ENCODE results near the gene TPST1. TPM values are rescaled to one million over a fixed set of nuclear protein-coding genes. Genes with fewer than 3 reads are reported as not detected.
"Not testable (repeated sequence)": the region's sequence is repeated elsewhere in the genome, so short reads cannot be mapped to it uniquely, and the experiment has no call there.

The TPST1 gene
- polyA plus RNA-seq, 1 donor (not counting 4 experiments of a cell fraction or from before 2014, with no cell fraction given), result 48.5 TPM

GRCh38 chr7:66227808-66228207, 22.7 kb downstream of the TPST1 start:
- Histone ChIP-seq H3K9me1 (ENCODE audit: control insufficient read depth, extremely low read depth, insufficient read depth, low read length) (no peaks in the 10 kb centered on the region), H3K4me2 (ENCODE audit: control insufficient read depth, extremely low read depth, insufficient read depth, low read depth, low read length) (no peak overlapping the region), H3K9me3 (ENCODE audit: control insufficient read depth, low read depth, low read length) (no peaks in the 10 kb centered on the region), H3K4me3 (ENCODE audit: control insufficient read depth in 2 of 3, extremely low read depth in 1 of 3, insufficient read depth in 2 of 3, low read depth in 1 of 3, low read length in 3 of 3) (no peak overlapping the region), H3K36me3 (ENCODE audit: control insufficient read depth in 2 of 2, extremely low read depth in 1 of 2, insufficient read depth in 2 of 2, low read length in 2 of 2) (no peaks in the 10 kb centered on the region), H3K27me3 (ENCODE audit: control insufficient read depth, extremely low read depth, insufficient read depth, low read length) (no peaks in the 10 kb centered on the region), H3K27ac (ENCODE audit: control insufficient read depth, insufficient read depth, low read length) (no peak overlapping the region), H3K9ac (ENCODE audit: control insufficient read depth, extremely low read depth, insufficient read depth, low read length) (no peak overlapping the region), H3K79me2 (ENCODE audit: control insufficient read depth, insufficient read depth, low read length) (peaks cover 11% of the 10 kb centered on the region), H2AFZ (ENCODE audit: control insufficient read depth, low read length) (no peak overlapping the region), H4K20me1 (ENCODE audit: control insufficient read depth, extremely low read depth, insufficient read depth, low read length) (no peaks in the 10 kb centered on the region), H3K4me1 (ENCODE audit: control insufficient read depth, extremely low read depth, insufficient read depth, low read length) (peaks cover 11% of the 10 kb centered on the region)
- TF ChIP-seq CTCF (optimal IDR thresholded peaks at IDR 0.05 in 1 of 3, IDR thresholded peaks at IDR 0.05 in 1 of 3, conservative IDR thresholded peaks at IDR 0.05 in 1 of 3; ENCODE audit: extremely low read depth in 1 of 3, insufficient read depth in 2 of 3, low read length in 3 of 3) (no peak), EZH2 (IDR thresholded peaks at IDR 0.05; ENCODE audit: low read length) (no peak)
- DNase-seq (ENCODE audit: low read depth, low spot score), result no peak
- dilution Hi-C loops (cut with MboI; ENCODE audit: extremely low pct_ligation_motif_present, low sequenced_read_pairs), result no loop called here
- no peak for FAIRE-seq

DNA sequence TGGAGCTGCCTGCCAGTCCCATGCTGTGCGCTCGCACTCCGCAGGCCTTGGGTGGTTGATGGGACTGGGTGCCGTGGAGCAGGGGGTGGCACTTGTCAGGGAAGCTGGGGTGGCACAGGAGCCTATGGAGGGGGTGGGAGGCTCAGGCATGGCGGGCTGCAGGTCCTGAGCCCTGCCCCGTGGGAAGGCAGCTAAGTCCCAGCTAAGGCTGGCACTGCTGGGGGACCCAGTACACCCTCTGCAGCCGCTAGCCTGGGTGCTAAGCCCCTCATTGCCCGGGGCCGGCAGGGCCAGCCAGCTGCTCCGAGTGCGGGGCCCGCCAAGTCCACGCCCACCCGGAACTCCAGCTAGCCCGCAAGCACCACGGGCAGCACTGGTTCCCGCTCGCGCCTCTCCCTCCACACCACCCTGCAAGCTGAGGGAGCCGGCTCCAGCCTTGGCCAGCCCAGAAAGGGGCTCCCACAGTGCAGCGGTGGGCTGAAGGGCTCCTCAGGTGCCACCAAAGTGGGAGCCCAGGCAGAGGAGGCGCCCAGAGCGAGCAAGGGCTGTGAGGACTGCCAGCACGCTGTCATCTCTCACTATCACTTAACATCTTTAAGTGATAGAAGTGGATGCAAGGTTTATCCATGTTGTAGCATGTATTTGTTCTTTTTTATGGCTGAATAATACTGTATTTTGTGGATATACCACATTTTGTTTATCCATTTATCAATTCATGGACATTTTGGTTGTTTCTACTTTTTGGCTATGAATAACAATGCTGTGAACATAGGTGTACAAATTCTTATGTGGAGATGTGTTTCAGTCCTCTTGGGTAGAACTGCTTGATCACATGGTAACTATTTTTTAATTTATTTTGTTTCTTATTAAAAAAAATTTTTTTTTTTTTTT, 26.4 kb downstream of the TPST1 start:
- H3K4me1 ChIP-seq (ENCODE audit: control insufficient read depth, extremely low read depth, insufficient read depth, low read length); FAIRE-seq; H3K9ac ChIP-seq (ENCODE audit: control insufficient read depth, extremely low read depth, insufficient read depth, low read length); H3K27ac ChIP-seq (ENCODE audit: control insufficient read depth, insufficient read depth, low read length); H3K36me3 ChIP-seq (ENCODE audit: control insufficient read depth in 2 of 2, extremely low read depth in 1 of 2, insufficient read depth in 2 of 2, low read length in 2 of 2); DNase-seq (ENCODE audit: low read depth, low spot score); H3K27me3 ChIP-seq (ENCODE audit: control insufficient read depth, extremely low read depth, insufficient read depth, low read length); H4K20me1 ChIP-seq (ENCODE audit: control insufficient read depth, extremely low read depth, insufficient read depth, low read length); dilution Hi-C loops (cut with MboI; ENCODE audit: extremely low pct_ligation_motif_present, low sequenced_read_pairs); H3K4me3 ChIP-seq (ENCODE audit: control insufficient read depth in 2 of 3, extremely low read depth in 1 of 3, insufficient read depth in 2 of 3, low read depth in 1 of 3, low read length in 3 of 3); H3K4me2 ChIP-seq (ENCODE audit: control insufficient read depth, extremely low read depth, insufficient read depth, low read depth, low read length); H3K9me3 ChIP-seq (ENCODE audit: control insufficient read depth, low read depth, low read length); H3K9me1 ChIP-seq (ENCODE audit: control insufficient read depth, extremely low read depth, insufficient read depth, low read length); H2AFZ ChIP-seq (ENCODE audit: control insufficient read depth, low read length): not testable (repeated sequence)
- H3K79me2 ChIP-seq (ENCODE audit: control insufficient read depth, insufficient read depth, low read length), result peaks cover 17% of the 10 kb centered on the region

All from keratinocyte (primary cell).